ENCODE results near the gene DEFB110. TPM values are rescaled to one million over a fixed set of nuclear protein-coding genes. Genes with fewer than 3 reads are reported as not detected.

Gene DEFB110
- total and polyA plus RNA-seq, 2 experiments from 2014 or later, result not detected

DNA sequence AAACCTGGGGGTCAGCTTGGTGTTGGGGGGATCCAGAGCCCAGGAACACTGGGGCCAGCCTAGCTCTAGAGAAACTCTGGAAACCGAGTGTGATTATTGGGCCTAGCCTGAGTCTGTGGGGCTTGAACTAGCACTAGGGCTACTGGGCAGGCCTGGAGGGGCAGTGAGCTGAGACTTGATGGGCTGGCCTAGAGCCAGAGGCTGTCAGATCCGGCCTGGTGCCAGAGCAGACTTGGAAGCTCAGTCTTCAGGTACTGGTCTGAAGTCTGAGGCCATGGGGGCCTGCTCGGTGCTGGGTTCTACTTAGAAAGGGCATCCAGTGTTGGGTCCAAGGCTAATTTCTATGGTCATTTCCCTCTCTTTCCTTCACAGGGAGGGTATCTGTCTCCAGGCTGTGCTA, 25.2 kb upstream of the DEFB110 start:
- Histone ChIP-seq H3K27ac (no peak overlapping the region), H3K36me3 (ENCODE audit: low read depth) (no peaks in the 10 kb centered on the region), H3K9me3 (ENCODE audit: low read depth) (no peaks in the 10 kb centered on the region), H3K4me3 (no peak overlapping the region), H3K27me3 (replicated peaks; ENCODE audit: insufficient read depth) (no peaks in the 10 kb centered on the region), H2AFZ (no peak overlapping the region), H3K9me2 (ENCODE audit: insufficient read depth) (no peaks in the 10 kb centered on the region), H3K9ac (no peak overlapping the region), H3F3A (ENCODE audit: insufficient read depth) (no peaks in the 10 kb centered on the region), H3K4me1 (ENCODE audit: insufficient read depth) (no peaks in the 10 kb centered on the region), H3K79me2 (ENCODE audit: insufficient read depth) (no peaks in the 10 kb centered on the region), H3K4me2 (ENCODE audit: unreplicated experiment) (no peak overlapping the region), H4K20me1 (ENCODE audit: insufficient read depth) (no peaks in the 10 kb centered on the region)
- 23 to 29% methylated on average over 3 of the region's 3 CpGs for WGBS, 2 experiments (ENCODE audit: low coverage in 1 of 2, low lambda C conversion rate in 2 of 2, missing lambda C conversion rate in 2 of 2)
- no peak for TF ChIP-seq EZH2phosphoT487 (IDR thresholded peaks at IDR 0.05; ENCODE audit: insufficient read depth, low read depth)
- TF ChIP-seq EZH2 (IDR thresholded peaks at IDR 0.05; ENCODE audit: insufficient read depth, poor library complexity, severe bottlenecking), result no peak
- DNase-seq, result no peak
- in situ Hi-C loops (cut with MboI), result no loop called here

DNA sequence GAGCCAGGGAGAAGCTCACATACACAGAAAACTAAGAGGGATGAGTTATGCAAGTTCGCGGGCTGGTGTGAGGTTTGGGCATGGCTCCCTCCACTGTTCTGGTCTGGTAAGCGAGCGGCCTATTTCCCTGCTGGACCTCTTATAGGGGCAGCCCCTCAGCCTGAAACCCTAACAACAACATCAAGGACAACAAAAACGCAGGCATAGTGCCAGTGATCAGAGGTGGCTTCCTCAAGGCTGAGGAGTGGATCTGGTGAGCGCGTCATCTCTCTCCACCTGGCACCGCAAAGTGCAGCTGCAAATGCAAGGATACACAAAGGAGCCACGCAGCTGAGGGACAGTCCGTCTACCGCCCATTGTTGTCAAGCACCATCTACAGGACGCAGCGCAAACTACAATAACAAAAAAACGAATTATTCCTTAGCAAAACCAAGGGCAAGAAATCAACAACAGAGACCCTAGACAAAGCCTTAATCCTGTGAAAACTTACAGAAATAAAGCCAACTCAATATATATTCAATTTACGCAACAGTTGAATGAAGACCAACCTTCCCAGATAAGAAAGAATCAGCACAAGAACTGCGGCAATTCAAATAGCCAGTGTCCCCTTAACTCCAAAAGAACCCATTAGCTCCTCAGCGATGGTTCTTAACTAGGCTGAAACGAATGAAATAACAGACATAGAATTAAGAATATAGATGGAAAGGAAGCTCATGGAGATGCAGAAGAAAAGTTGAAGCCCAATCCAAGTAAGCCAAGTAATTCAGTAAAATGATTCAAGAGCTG, 9.2 kb upstream of the DEFB110 start:
- Histone ChIP-seq H2AFZ (no peak overlapping the region), H3K27me3 (replicated peaks; ENCODE audit: insufficient read depth) (no peaks in the 10 kb centered on the region), H3K4me2 (ENCODE audit: unreplicated experiment) (no peak overlapping the region), H3K79me2 (ENCODE audit: insufficient read depth) (no peaks in the 10 kb centered on the region), H3K4me1 (ENCODE audit: insufficient read depth) (no peaks in the 10 kb centered on the region), H3K27ac (no peak overlapping the region), H3K4me3 (no peak overlapping the region), H4K20me1 (ENCODE audit: insufficient read depth) (no peaks in the 10 kb centered on the region), H3K36me3 (ENCODE audit: low read depth) (no peaks in the 10 kb centered on the region), H3K9ac (no peak overlapping the region), H3F3A (ENCODE audit: insufficient read depth) (no peaks in the 10 kb centered on the region), H3K9me3 (ENCODE audit: low read depth) (no peaks in the 10 kb centered on the region), H3K9me2 (ENCODE audit: insufficient read depth) (no peaks in the 10 kb centered on the region)
- in situ Hi-C loops (cut with MboI), result no loop called here
- TF ChIP-seq EZH2 (IDR thresholded peaks at IDR 0.05; ENCODE audit: insufficient read depth, poor library complexity, severe bottlenecking), result no peak
- peak; percentile 1 for DNase-seq
- 38 to 41% methylated on average over 18 of the region's 18 CpGs for WGBS, 2 experiments (ENCODE audit: low coverage in 1 of 2, low lambda C conversion rate in 2 of 2, missing lambda C conversion rate in 2 of 2)

DNA sequence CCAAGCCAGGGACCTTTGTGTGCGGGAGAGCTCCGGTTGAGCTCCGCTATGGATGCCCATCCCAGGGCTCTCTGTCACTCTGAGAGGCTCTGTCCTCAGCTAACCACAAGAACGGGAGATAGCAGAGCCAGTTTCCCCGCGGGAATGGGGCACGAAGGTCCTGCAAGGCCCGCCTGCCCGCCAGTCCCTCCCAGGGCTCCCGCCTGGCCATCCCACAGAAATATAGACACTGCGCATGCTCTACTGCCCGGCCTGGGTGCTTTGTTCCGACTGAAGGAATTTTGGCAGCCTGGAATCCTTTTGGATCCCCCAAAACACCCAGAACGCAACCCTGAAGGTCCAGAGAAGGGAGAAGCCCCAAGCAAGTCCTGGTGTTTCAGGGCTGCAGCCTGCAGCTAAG, 8.6 kb upstream of the DEFB110 start:
- no peak overlapping the region for H2AFZ ChIP-seq
- no peaks in the 10 kb centered on the region for H3F3A ChIP-seq (ENCODE audit: insufficient read depth)
- in situ Hi-C loops (cut with MboI), result no loop called here
- no peaks in the 10 kb centered on the region for H4K20me1 ChIP-seq (ENCODE audit: insufficient read depth)
- no peak overlapping the region for H3K27ac ChIP-seq
- no peaks in the 10 kb centered on the region for H3K9me2 ChIP-seq (ENCODE audit: insufficient read depth)
- no peaks in the 10 kb centered on the region for H3K36me3 ChIP-seq (ENCODE audit: low read depth)
- no peaks in the 10 kb centered on the region for H3K9me3 ChIP-seq (ENCODE audit: low read depth)
- no peaks in the 10 kb centered on the region for H3K27me3 ChIP-seq (replicated peaks; ENCODE audit: insufficient read depth)
- no peaks in the 10 kb centered on the region for H3K4me1 ChIP-seq (ENCODE audit: insufficient read depth)
- H3K4me3 ChIP-seq, result no peak overlapping the region
- 44 to 51% methylated on average over 13 to 14 of the region's 14 CpGs for WGBS, 2 experiments (ENCODE audit: low coverage in 1 of 2, low lambda C conversion rate in 2 of 2, missing lambda C conversion rate in 2 of 2)
- no peak for TF ChIP-seq EZH2phosphoT487 (IDR thresholded peaks at IDR 0.05; ENCODE audit: insufficient read depth, low read depth)
- no peak overlapping the region for H3K4me2 ChIP-seq (ENCODE audit: unreplicated experiment)
- no peak overlapping the region for H3K9ac ChIP-seq
- no peaks in the 10 kb centered on the region for H3K79me2 ChIP-seq (ENCODE audit: insufficient read depth)
- no peak for DNase-seq

DNA sequence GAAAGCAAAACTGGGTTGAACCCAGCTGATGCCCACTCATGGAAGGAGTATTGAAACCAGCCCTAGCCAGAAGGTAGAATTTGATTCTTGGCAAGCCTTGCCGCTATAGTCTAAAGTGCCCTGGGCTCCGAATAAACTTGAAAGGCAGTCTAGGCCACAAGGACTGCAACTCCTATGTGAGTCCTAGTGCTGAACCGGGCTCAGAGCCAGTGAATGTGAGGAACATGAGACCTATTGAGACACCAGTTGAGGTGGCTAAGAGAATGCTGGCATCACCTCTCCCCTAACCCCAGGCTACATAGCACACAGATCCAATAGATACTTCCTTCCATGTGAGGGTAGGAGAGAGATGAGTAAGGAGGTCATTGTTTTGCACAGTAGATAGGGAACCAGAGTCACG, 3.5 kb upstream of the DEFB110 start:
- no peak overlapping the region for H3K4me3 ChIP-seq
- no peak overlapping the region for H3K27ac ChIP-seq
- H3K9me2 ChIP-seq (ENCODE audit: insufficient read depth), result no peaks in the 10 kb centered on the region
- no peaks in the 10 kb centered on the region for H3K9me3 ChIP-seq (ENCODE audit: low read depth)
- H3K79me2 ChIP-seq (ENCODE audit: insufficient read depth), result no peaks in the 10 kb centered on the region
- in situ Hi-C loops (cut with MboI), result no loop called here
- H3F3A ChIP-seq (ENCODE audit: insufficient read depth), result no peaks in the 10 kb centered on the region
- no peaks in the 10 kb centered on the region for H4K20me1 ChIP-seq (ENCODE audit: insufficient read depth)
- H3K36me3 ChIP-seq (ENCODE audit: low read depth), result no peaks in the 10 kb centered on the region
- no peak overlapping the region for H2AFZ ChIP-seq
- no peak overlapping the region for H3K9ac ChIP-seq
- no peaks in the 10 kb centered on the region for H3K27me3 ChIP-seq (replicated peaks; ENCODE audit: insufficient read depth)
- no peaks in the 10 kb centered on the region for H3K4me1 ChIP-seq (ENCODE audit: insufficient read depth)
- WGBS, 2 experiments (ENCODE audit: low coverage in 1 of 2, low lambda C conversion rate in 2 of 2, missing lambda C conversion rate in 2 of 2), result 16 to 21% methylated on average over 4 of the region's 4 CpGs
- DNase-seq, result no peak
- no peak overlapping the region for H3K4me2 ChIP-seq (ENCODE audit: unreplicated experiment)
- no peak for TF ChIP-seq EZH2phosphoT487 (IDR thresholded peaks at IDR 0.05; ENCODE audit: insufficient read depth, low read depth)
- TF ChIP-seq EZH2 (IDR thresholded peaks at IDR 0.05; ENCODE audit: insufficient read depth, poor library complexity, severe bottlenecking), result no peak

All from GM23248 (cell line).